A673 (cell line): ENCODE data around the gene CTIF.

Experiments
- CTCF ChIP-seq: fragments of 300-800, 200-600 bp; sonication (generic); conservative IDR thresholded peaks from 2 replicates; pipeline ENCODE4 v1.5.1; 2017; ENCODE audit warnings: low read depth, mild to moderate bottlenecking, antibody characterized with exemption, low read length, moderate library complexity, mixed read lengths
- EZH2 ChIP-seq: fragments of 200-600 bp; sonication (generic); IDR thresholded peaks from 2 replicates; pipeline ENCODE4 v1.6.1; 2017; ENCODE audit warnings: borderline replicate concordance, low read depth, mild to moderate bottlenecking, mixed read lengths, antibody characterized with exemption, low read length; ENCODE audit not compliant: poor library complexity, severe bottlenecking

GRCh38 chr18:48785736-48786454, 247.1 kb downstream of the CTIF start:
- no peak for TF ChIP-seq CTCF
- no peak for TF ChIP-seq EZH2
